ENCODE data around the gene ATP1B2.

ATP1B2 gene

GRCh38 chr17:7631398-7632380, 19.0 kb upstream of the ATP1B2 start:
- no peak overlapping the region for H3K4me2 ChIP-seq (ENCODE audit: low read depth, low read length)
- no peak overlapping the region for H3K27ac ChIP-seq (ENCODE audit: low read length)
- no peaks in the 10 kb centered on the region for H3K9me3 ChIP-seq (replicated peaks; ENCODE audit: insufficient read depth, low read length)
- H3K79me2 ChIP-seq (ENCODE audit: low read length): peaks cover 5% of the 10 kb centered on the region; the same call in 1 of the 2 replicates
- H4K20me1 ChIP-seq (ENCODE audit: insufficient read depth, low read length): no peaks in the 10 kb centered on the region
- H3K9me2 ChIP-seq (replicated peaks; ENCODE audit: insufficient read depth, low read length): no peaks in the 10 kb centered on the region
- TF ChIP-seq CTCF (IDR thresholded peaks at IDR 0.05; ENCODE audit: low read length) (no peak), EZH2phosphoT487 (IDR thresholded peaks at IDR 0.05; ENCODE audit: low read length) (no peak), EZH2 (optimal IDR thresholded peaks at IDR 0.05; ENCODE audit: low read depth, low read length) (no peak)
- peaks cover 11% of the 10 kb centered on the region for H3K4me1 ChIP-seq (ENCODE audit: low read length)
- H3K36me3 ChIP-seq (replicated peaks; ENCODE audit: insufficient read depth, low read length): no peaks in the 10 kb centered on the region
- no peak overlapping the region for H3K9ac ChIP-seq (ENCODE audit: low read length)
- no peak overlapping the region for H2AFZ ChIP-seq (ENCODE audit: low read length)
- peaks cover 25% of the 10 kb centered on the region for H3K27me3 ChIP-seq (replicated peaks; ENCODE audit: insufficient read depth, low read length)
- H3K4me3 ChIP-seq (ENCODE audit: low read length): no peak overlapping the region
- DNase-seq: no peak
- H3F3A ChIP-seq (ENCODE audit: insufficient read depth, low read length): no peaks in the 10 kb centered on the region

- no peaks in the 10 kb centered on the region for H3K9me3 ChIP-seq (replicated peaks; ENCODE audit: insufficient read depth, low read length)
- H3K9ac ChIP-seq (ENCODE audit: low read length): no peak overlapping the region
- H2AFZ ChIP-seq (ENCODE audit: low read length): peak overlapping the region; percentile 69
- H3K36me3 ChIP-seq (replicated peaks; ENCODE audit: insufficient read depth, low read length): no peaks in the 10 kb centered on the region
- H3F3A ChIP-seq (ENCODE audit: insufficient read depth, low read length): no peaks in the 10 kb centered on the region
- no peaks in the 10 kb centered on the region for H4K20me1 ChIP-seq (ENCODE audit: insufficient read depth, low read length)
- H3K4me3 ChIP-seq (ENCODE audit: low read length): no peak overlapping the region
- H3K4me2 ChIP-seq (ENCODE audit: low read depth, low read length): no peak overlapping the region
- peak; percentile 72 for DNase-seq
- H3K27ac ChIP-seq (ENCODE audit: low read length): no peak overlapping the region
- peaks cover 7% of the 10 kb centered on the region for H3K4me1 ChIP-seq (ENCODE audit: low read length)
- H3K27me3 ChIP-seq (replicated peaks; ENCODE audit: insufficient read depth, low read length): peaks cover 26% of the 10 kb centered on the region
- H3K79me2 ChIP-seq (ENCODE audit: low read length): no peaks in the 10 kb centered on the region
- no peak for TF ChIP-seq EZH2 (optimal IDR thresholded peaks at IDR 0.05; ENCODE audit: low read depth, low read length)
- TF ChIP-seq EZH2phosphoT487 (IDR thresholded peaks at IDR 0.05; ENCODE audit: low read length): no peak
- peak; percentile 64 for TF ChIP-seq CTCF (IDR thresholded peaks at IDR 0.05; ENCODE audit: low read length)
- no peaks in the 10 kb centered on the region for H3K9me2 ChIP-seq (replicated peaks; ENCODE audit: insufficient read depth, low read length)
Observed at GRCh38 chr17:7632492-7632894, 18.2 kb upstream of the ATP1B2 start.

GRCh38 chr17:7633093-7633492, 17.6 kb upstream of the ATP1B2 start:
- no peak overlapping the region; the same call in 1 of the 2 replicates for H2AFZ ChIP-seq (ENCODE audit: low read length)

More at GRCh38 chr17:7633093-7633492, 17.6 kb upstream of the ATP1B2 start:
- H3K27ac ChIP-seq (ENCODE audit: low read length): no peak overlapping the region
- H4K20me1 ChIP-seq (ENCODE audit: insufficient read depth, low read length): no peaks in the 10 kb centered on the region
- no peaks in the 10 kb centered on the region for H3F3A ChIP-seq (ENCODE audit: insufficient read depth, low read length)
- no peak overlapping the region for H3K9ac ChIP-seq (ENCODE audit: low read length)
- H3K36me3 ChIP-seq (replicated peaks; ENCODE audit: insufficient read depth, low read length): no peaks in the 10 kb centered on the region
- no peak overlapping the region for H3K4me3 ChIP-seq (ENCODE audit: low read length)
- no peaks in the 10 kb centered on the region for H3K79me2 ChIP-seq (ENCODE audit: low read length)
- no peak overlapping the region for H3K4me2 ChIP-seq (ENCODE audit: low read depth, low read length)
- TF ChIP-seq EZH2phosphoT487 (IDR thresholded peaks at IDR 0.05; ENCODE audit: low read length): no peak
- TF ChIP-seq EZH2 (optimal IDR thresholded peaks at IDR 0.05; ENCODE audit: low read depth, low read length): no peak
- TF ChIP-seq CTCF (IDR thresholded peaks at IDR 0.05; ENCODE audit: low read length): no peak
- no peaks in the 10 kb centered on the region for H3K9me2 ChIP-seq (replicated peaks; ENCODE audit: insufficient read depth, low read length)
- H3K27me3 ChIP-seq (replicated peaks; ENCODE audit: insufficient read depth, low read length): peaks cover 30% of the 10 kb centered on the region
- no peak for DNase-seq
- H3K4me1 ChIP-seq (ENCODE audit: low read length): peaks cover 7% of the 10 kb centered on the region
- H3K9me3 ChIP-seq (replicated peaks; ENCODE audit: insufficient read depth, low read length): no peaks in the 10 kb centered on the region
